Osteocyte (in vitro differentiated cells): ENCODE measurements around the gene NDFIP2. TPM values are rescaled to one million over a fixed set of nuclear protein-coding genes. Genes with fewer than 3 reads are reported as not detected.

Experiments used
- DNase-seq: peaks from one replicate; pipeline ENCODE4 v3.0.0; 2021; ENCODE audit warnings: mixed read lengths; ENCODE audit not compliant: unreplicated experiment; ENCODE audit errors: extremely low spot score
- H3K27ac Mint-ChIP-seq: one replicate; pipeline ENCODE4 v1.8.0; 2021; ENCODE audit warnings: mild to moderate bottlenecking, mixed read lengths; ENCODE audit not compliant: unreplicated experiment
- H3K27me3 Mint-ChIP-seq: one replicate; pipeline ENCODE4 v1.8.0; 2021; ENCODE audit warnings: mixed read lengths; ENCODE audit not compliant: unreplicated experiment
- H3K36me3 Mint-ChIP-seq: one replicate; pipeline ENCODE4 v1.8.0; 2021; ENCODE audit warnings: mixed read lengths; ENCODE audit not compliant: unreplicated experiment
- H3K4me1 Mint-ChIP-seq: one replicate; pipeline ENCODE4 v1.8.0; 2021; ENCODE audit warnings: mixed read lengths; ENCODE audit not compliant: unreplicated experiment
- H3K4me3 Mint-ChIP-seq: one replicate; pipeline ENCODE4 v1.8.0; 2021; ENCODE audit warnings: mild to moderate bottlenecking, moderate library complexity, mixed read lengths; ENCODE audit not compliant: unreplicated experiment
- H3K9me3 Mint-ChIP-seq: one replicate; pipeline ENCODE4 v1.8.0; 2021; ENCODE audit warnings: mixed read lengths; ENCODE audit not compliant: unreplicated experiment
- total RNA-seq: library from RNA; stranded (reverse); gene quantifications from 2 replicates; pipeline ENCODE4 v1.2.1, GENCODE V29; 2021
- TF ChIP-seq, protein P1 (sequence below): fragments of 200-600 bp; sonication (generic); IDR thresholded peaks from 2 replicates; pipeline ENCODE4 v1.5.0; 2021; ENCODE audit warnings: antibody characterized with exemption, mild to moderate bottlenecking, moderate library complexity

NDFIP2 gene
- total RNA-seq, 1 donor from 2014 or later, result 30.6 TPM

DNA sequence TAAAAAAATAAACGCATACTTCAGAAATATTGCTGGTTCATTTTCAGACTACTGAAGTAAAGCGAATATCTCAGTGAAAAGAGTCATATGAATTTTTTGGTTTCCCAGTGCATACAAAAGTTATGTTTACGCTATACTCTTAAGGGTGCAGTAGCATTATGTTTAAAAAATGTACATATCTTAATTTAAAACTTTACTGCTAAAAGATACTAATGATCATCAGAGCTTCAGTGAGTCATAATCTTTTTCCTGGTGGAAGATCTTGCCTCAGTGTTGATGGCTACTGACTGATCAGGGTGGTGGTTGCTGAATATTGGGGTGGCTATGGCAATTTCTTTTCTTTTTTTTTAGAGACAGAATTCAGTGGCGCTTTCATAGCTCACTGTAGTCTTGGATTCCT is 48.9 kb downstream of the NDFIP2 start:
- Mint-ChIP-seq H3K36me3 (peaks cover 6% of the 10 kb centered on the region), H3K27me3 (no peaks in the 10 kb centered on the region), H3K4me1 (peaks cover 7% of the 10 kb centered on the region), H3K27ac (no peak overlapping the region), H3K9me3 (no peaks in the 10 kb centered on the region), H3K4me3 (no peak overlapping the region)
- TF ChIP-seq, protein P1, sequence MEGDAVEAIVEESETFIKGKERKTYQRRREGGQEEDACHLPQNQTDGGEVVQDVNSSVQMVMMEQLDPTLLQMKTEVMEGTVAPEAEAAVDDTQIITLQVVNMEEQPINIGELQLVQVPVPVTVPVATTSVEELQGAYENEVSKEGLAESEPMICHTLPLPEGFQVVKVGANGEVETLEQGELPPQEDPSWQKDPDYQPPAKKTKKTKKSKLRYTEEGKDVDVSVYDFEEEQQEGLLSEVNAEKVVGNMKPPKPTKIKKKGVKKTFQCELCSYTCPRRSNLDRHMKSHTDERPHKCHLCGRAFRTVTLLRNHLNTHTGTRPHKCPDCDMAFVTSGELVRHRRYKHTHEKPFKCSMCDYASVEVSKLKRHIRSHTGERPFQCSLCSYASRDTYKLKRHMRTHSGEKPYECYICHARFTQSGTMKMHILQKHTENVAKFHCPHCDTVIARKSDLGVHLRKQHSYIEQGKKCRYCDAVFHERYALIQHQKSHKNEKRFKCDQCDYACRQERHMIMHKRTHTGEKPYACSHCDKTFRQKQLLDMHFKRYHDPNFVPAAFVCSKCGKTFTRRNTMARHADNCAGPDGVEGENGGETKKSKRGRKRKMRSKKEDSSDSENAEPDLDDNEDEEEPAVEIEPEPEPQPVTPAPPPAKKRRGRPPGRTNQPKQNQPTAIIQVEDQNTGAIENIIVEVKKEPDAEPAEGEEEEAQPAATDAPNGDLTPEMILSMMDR, result no peak
- DNase-seq, result no peak

DNA sequence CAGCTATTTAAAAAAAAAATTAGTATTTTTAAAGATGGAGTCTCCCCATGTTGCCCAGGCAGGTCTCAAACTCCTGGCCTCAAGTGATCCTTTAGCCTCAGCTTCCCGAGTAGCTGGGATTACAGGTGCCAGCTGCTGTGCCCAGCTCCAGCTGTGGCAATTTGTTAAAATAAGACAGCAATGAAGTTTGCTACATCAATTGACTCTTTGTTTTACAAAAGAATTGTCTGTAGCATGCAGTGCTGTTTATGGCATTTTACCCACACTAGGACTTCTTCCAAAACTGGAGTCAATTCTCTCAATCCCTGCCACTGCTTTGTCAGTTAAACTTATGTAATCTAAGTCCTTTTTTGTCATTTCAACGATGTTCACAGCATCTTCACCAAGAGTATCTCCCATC is 49.3 kb downstream of the NDFIP2 start:
- H3K36me3 Mint-ChIP-seq, result peaks cover 6% of the 10 kb centered on the region
- H3K27me3 Mint-ChIP-seq, result no peaks in the 10 kb centered on the region
- no peak overlapping the region for H3K4me3 Mint-ChIP-seq
- peaks cover 7% of the 10 kb centered on the region for H3K4me1 Mint-ChIP-seq
- TF ChIP-seq, protein P1, result no peak
- no peaks in the 10 kb centered on the region for H3K9me3 Mint-ChIP-seq
- H3K27ac Mint-ChIP-seq, result no peak overlapping the region
- no peak for DNase-seq

GRCh38 chr13:79531542-79532254 is 50.7 kb downstream of the NDFIP2 start:
- H3K27ac Mint-ChIP-seq, result no peak overlapping the region
- no peak overlapping the region for H3K4me3 Mint-ChIP-seq
- H3K36me3 Mint-ChIP-seq, result peaks cover 6% of the 10 kb centered on the region
- DNase-seq, result no peak
- H3K4me1 Mint-ChIP-seq, result peaks cover 7% of the 10 kb centered on the region
- no peaks in the 10 kb centered on the region for H3K9me3 Mint-ChIP-seq
- TF ChIP-seq, protein P1, result no peak
- H3K27me3 Mint-ChIP-seq, result no peaks in the 10 kb centered on the region

- no peak for DNase-seq
- H3K4me3 Mint-ChIP-seq, result no peak overlapping the region
- H3K27me3 Mint-ChIP-seq, result no peaks in the 10 kb centered on the region
- H3K4me1 Mint-ChIP-seq, result peaks cover 7% of the 10 kb centered on the region
- peaks cover 6% of the 10 kb centered on the region for H3K36me3 Mint-ChIP-seq
- no peaks in the 10 kb centered on the region for H3K9me3 Mint-ChIP-seq
- TF ChIP-seq, protein P1, result no peak
- H3K27ac Mint-ChIP-seq, result no peak overlapping the region
Observed at GRCh38 chr13:79532576-79532975, 51.6 kb downstream of the NDFIP2 start.

DNA sequence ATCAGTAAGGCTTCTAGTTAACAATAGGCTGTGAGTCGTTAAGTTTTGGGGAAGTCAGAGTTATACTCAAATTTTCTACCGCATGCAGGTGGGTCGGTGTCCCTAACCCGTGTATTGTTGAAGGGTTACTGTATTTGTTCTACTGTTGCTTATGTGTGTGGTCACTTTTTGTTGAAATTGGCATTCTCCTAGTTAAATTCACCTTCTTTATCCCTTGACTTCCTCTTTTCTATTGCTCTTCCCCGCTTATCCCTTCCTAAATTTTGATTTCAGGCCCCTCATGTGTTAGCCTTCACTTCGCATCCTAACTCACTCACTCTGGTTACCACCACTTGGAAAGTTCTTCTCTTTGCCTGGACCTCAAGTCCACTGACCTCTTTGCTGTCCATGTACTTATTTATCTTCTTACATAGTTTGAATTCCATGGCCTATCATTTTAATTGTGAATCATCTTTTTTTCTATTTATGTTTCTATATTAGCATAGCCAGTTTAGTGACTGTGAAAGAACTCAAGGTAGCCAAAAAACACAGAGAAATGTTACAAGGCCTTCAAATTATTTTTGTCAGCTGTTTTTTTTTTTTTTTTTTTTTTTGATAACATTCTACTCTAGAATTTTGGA is 52.9 kb downstream of the NDFIP2 start:
- no peak overlapping the region for H3K27ac Mint-ChIP-seq
- no peak for DNase-seq
- no peaks in the 10 kb centered on the region for H3K9me3 Mint-ChIP-seq
- TF ChIP-seq, protein P1, result no peak
- peaks cover 7% of the 10 kb centered on the region for H3K4me1 Mint-ChIP-seq
- H3K4me3 Mint-ChIP-seq, result no peak overlapping the region
- no peaks in the 10 kb centered on the region for H3K27me3 Mint-ChIP-seq
- H3K36me3 Mint-ChIP-seq, result peaks cover 6% of the 10 kb centered on the region
